ENCODE measurements around the gene PCSK1N. TPM values are rescaled to one million over a fixed set of nuclear protein-coding genes. Genes with fewer than 3 reads are reported as not detected.

The PCSK1N gene
- total and polyA plus RNA-seq, 5 donors, result 1.6 to 9.6 (median 5.0) TPM

DNA sequence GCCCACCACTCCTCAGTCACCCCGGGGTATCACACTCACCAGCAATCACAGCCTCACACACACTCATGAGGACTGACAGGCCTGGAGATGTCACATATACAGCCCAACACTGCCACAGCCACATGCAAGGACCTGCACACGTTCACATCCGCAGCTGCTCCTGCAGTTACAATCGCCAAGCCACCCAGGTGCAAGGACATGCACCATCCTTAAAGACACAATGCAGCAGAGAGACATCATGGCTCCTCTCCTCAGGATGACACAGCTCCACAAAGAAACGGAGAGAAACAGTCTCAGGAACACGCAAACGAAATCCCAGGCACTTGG is 1.1 kb downstream of the PCSK1N start:
- Histone ChIP-seq H3K4me1 (ENCODE audit: control insufficient read depth, insufficient read depth, low read length) (no peaks in the 10 kb centered on the region), H3K4me3 (ENCODE audit: low read length) (no peak overlapping the region), H3K9me3 (ENCODE audit: control insufficient read depth, low read length) (no peaks in the 10 kb centered on the region), H3K27me3 (ENCODE audit: control insufficient read depth, insufficient read depth) (no peaks in the 10 kb centered on the region), H3K27ac (ENCODE audit: low read length) (no peak overlapping the region)
- WGBS, result 8% methylated on average over 7 of the region's 7 CpGs
- ATAC-seq, result no peak
- intact Hi-C loops (cut with DNase I), result no loop called here
- DNase-seq, result no peak

DNA sequence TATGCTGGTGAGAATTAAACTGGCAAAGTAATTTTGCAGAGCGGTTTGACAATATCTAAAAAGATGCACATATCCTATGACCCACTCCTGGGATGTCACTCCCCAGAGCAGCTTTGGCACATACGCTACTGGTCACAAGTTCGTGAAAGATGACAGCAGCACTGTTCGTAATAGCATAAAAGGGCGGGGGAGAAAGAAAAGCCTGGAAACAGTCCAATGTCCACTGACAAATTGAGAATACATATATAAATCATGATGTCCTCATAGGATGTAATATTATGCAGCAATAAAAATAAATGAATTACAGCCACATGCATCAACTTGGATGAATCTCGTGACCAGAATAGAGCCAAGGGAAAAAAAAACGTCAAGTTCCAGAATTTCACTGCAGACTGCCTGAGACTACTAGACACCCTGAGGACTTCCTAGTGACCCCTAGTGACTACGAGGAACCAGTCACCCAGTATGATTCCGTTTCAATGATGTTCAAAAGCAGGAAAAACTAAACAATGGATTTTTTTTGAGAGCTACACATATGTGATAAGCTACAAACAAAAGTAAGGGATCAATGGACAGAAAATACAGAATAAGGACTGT is 1.8 kb downstream of the PCSK1N start:
- no peaks in the 10 kb centered on the region for H3K27me3 ChIP-seq (ENCODE audit: control insufficient read depth, insufficient read depth)

GRCh38 chrX:48831909-48832291 is 3.5 kb downstream of the PCSK1N start:
- ATAC-seq (no peak), DNase-seq (peak in 1 of 3 donors; percentile 59)
- H3K4me3 ChIP-seq (ENCODE audit: low read length), result no peak overlapping the region
- 2% methylated on average over 53 of the region's 57 CpGs for WGBS
- no peaks in the 10 kb centered on the region for H3K4me1 ChIP-seq (ENCODE audit: control insufficient read depth, insufficient read depth, low read length)
- H3K9me3 ChIP-seq (ENCODE audit: control insufficient read depth, low read length), result no peaks in the 10 kb centered on the region
- intact Hi-C loops (cut with DNase I), result no loop called here
- H3K27me3 ChIP-seq (ENCODE audit: control insufficient read depth, insufficient read depth), result no peaks in the 10 kb centered on the region
- H3K27ac ChIP-seq (ENCODE audit: low read length), result no peak overlapping the region

More for the DNA sequence above, 1.8 kb downstream of the PCSK1N start:
- ATAC-seq (no peak), DNase-seq (no peak)
- H3K9me3 ChIP-seq (ENCODE audit: control insufficient read depth, low read length), result no peaks in the 10 kb centered on the region
- H3K4me3 ChIP-seq (ENCODE audit: low read length), result no peak overlapping the region
- no peak overlapping the region for H3K27ac ChIP-seq (ENCODE audit: low read length)
- no peaks in the 10 kb centered on the region for H3K4me1 ChIP-seq (ENCODE audit: control insufficient read depth, insufficient read depth, low read length)
- intact Hi-C loops (cut with DNase I), result no loop called here
- WGBS, result 23% methylated on average over 9 of the region's 9 CpGs

GRCh38 chrX:48831136-48831908 is 4.1 kb downstream of the PCSK1N start:
- intact Hi-C loops (cut with DNase I), result no loop called here

GRCh38 chrX:48829016-48829735 is 6.2 kb downstream of the PCSK1N start:
- DNase-seq (no peak), ATAC-seq (no peak)
- Histone ChIP-seq H3K9me3 (ENCODE audit: control insufficient read depth, low read length) (no peaks in the 10 kb centered on the region), H3K4me3 (ENCODE audit: low read length) (no peak overlapping the region), H3K4me1 (ENCODE audit: control insufficient read depth, insufficient read depth, low read length) (no peaks in the 10 kb centered on the region), H3K27ac (ENCODE audit: low read length) (no peak overlapping the region), H3K27me3 (ENCODE audit: control insufficient read depth, insufficient read depth) (no peaks in the 10 kb centered on the region)
- intact Hi-C loops (cut with DNase I), result no loop called here
- 91% methylated on average over 24 of the region's 24 CpGs for WGBS

More at GRCh38 chrX:48831136-48831908, 4.1 kb downstream of the PCSK1N start:
- H3K4me1 ChIP-seq (ENCODE audit: control insufficient read depth, insufficient read depth, low read length), result no peaks in the 10 kb centered on the region
- no peak for DNase-seq
- H3K27me3 ChIP-seq (ENCODE audit: control insufficient read depth, insufficient read depth), result no peaks in the 10 kb centered on the region
- no peak overlapping the region for H3K27ac ChIP-seq (ENCODE audit: low read length)
- WGBS, result 11% methylated on average over 58 of the region's 58 CpGs
- H3K9me3 ChIP-seq (ENCODE audit: control insufficient read depth, low read length), result no peaks in the 10 kb centered on the region
- ATAC-seq, result no peak
- H3K4me3 ChIP-seq (ENCODE audit: low read length), result no peak overlapping the region

- no peaks in the 10 kb centered on the region for H3K4me1 ChIP-seq (ENCODE audit: control insufficient read depth, insufficient read depth, low read length)
- H3K27ac ChIP-seq (ENCODE audit: low read length), result no peak overlapping the region
- WGBS, result 47% methylated on average over 4 of the region's 4 CpGs
- intact Hi-C loops (cut with DNase I), result no loop called here
- no peak for ATAC-seq
- no peaks in the 10 kb centered on the region for H3K9me3 ChIP-seq (ENCODE audit: control insufficient read depth, low read length)
- no peak overlapping the region for H3K4me3 ChIP-seq (ENCODE audit: low read length)
- no peak for DNase-seq
- no peaks in the 10 kb centered on the region for H3K27me3 ChIP-seq (ENCODE audit: control insufficient read depth, insufficient read depth)
These were observed 7.8 kb downstream of the PCSK1N start for GRCh38 chrX:48827654-48827968.

GRCh38 chrX:48826876-48827653 is 8.3 kb downstream of the PCSK1N start:
- H3K4me3 ChIP-seq (ENCODE audit: low read length), result no peak overlapping the region
- H3K9me3 ChIP-seq (ENCODE audit: control insufficient read depth, low read length), result no peaks in the 10 kb centered on the region
- H3K4me1 ChIP-seq (ENCODE audit: control insufficient read depth, insufficient read depth, low read length), result no peaks in the 10 kb centered on the region
- H3K27ac ChIP-seq (ENCODE audit: low read length), result no peak overlapping the region
- H3K27me3 ChIP-seq (ENCODE audit: control insufficient read depth, insufficient read depth), result no peaks in the 10 kb centered on the region
- no peak for ATAC-seq
- 19% methylated on average over 73 of the region's 73 CpGs for WGBS
- intact Hi-C loops (cut with DNase I), result no loop called here
- DNase-seq, result no peak

DNA sequence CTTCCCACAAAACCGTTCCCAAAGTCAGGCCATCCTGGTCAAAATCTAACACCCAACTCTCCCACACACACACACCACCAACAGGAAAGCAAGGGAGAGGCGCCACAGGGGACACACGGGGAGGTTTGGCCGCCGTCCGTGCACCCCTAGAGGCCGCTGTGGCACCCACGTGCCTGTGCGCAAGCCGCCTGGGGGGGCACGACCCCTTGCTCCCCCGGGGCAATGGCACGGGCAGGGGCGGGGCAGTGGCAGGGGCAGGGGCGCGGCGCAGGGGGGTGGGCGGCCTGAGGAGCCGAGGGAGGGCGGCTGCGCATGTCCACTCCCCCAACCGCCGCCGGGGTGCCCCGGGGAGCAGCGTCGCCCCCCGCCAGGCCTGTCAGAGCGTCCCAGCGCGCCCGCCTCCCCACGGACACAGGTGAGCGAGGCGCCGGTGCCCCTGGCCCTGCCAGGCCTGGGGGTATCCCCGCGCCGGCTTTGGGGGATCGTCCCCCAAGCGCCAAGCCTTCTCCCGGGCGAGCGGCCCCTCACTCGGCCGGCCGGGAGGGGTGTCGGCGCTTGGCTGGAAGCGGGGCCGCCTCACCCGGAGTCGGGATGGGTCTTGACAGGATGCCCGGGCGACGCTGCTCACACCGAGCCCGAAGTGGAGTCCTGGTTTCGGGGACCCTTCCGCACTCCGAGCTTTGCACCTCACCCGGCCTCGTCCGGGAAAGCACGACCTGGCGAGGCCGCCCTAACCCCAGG is 9.1 kb downstream of the PCSK1N start, which contains the start of gene ERAS:
Gene ERAS (plus strand): TSS at position 379 of the 741 bp plus-strand sequence. CDS start 2,611 bp downstream, outside the sequence.
- H3K4me1 ChIP-seq (ENCODE audit: control insufficient read depth, insufficient read depth, low read length), result no peaks in the 10 kb centered on the region
- intact Hi-C loops (cut with DNase I), result no loop called here
- H3K9me3 ChIP-seq (ENCODE audit: control insufficient read depth, low read length), result no peaks in the 10 kb centered on the region
- ATAC-seq (no peak), DNase-seq (no peak)
- no peak within 1 kb of the TSS for H3K27ac ChIP-seq (ENCODE audit: low read length)
- H3K4me3 ChIP-seq (ENCODE audit: low read length), result no peak within 1 kb of the TSS
- 31% methylated on average over 62 of the region's 67 CpGs for WGBS
- H3K27me3 ChIP-seq (ENCODE audit: control insufficient read depth, insufficient read depth), result no peaks in the 10 kb centered on the region

- DNase-seq, result no peak
- 93% methylated on average over 8 of the region's 8 CpGs for WGBS
- peak in 1 of 2 donors; percentile 33 for ATAC-seq
- H3K4me3 ChIP-seq (ENCODE audit: low read length), result no peak overlapping the region
- no peaks in the 10 kb centered on the region for H3K9me3 ChIP-seq (ENCODE audit: control insufficient read depth, low read length)
- no peaks in the 10 kb centered on the region for H3K4me1 ChIP-seq (ENCODE audit: control insufficient read depth, insufficient read depth, low read length)
- no peak overlapping the region for H3K27ac ChIP-seq (ENCODE audit: low read length)
- intact Hi-C loops (cut with DNase I), result no loop called here
- no peaks in the 10 kb centered on the region for H3K27me3 ChIP-seq (ENCODE audit: control insufficient read depth, insufficient read depth)
These were observed 11.3 kb downstream of the PCSK1N start for GRCh38 chrX:48824066-48824465.

DNA sequence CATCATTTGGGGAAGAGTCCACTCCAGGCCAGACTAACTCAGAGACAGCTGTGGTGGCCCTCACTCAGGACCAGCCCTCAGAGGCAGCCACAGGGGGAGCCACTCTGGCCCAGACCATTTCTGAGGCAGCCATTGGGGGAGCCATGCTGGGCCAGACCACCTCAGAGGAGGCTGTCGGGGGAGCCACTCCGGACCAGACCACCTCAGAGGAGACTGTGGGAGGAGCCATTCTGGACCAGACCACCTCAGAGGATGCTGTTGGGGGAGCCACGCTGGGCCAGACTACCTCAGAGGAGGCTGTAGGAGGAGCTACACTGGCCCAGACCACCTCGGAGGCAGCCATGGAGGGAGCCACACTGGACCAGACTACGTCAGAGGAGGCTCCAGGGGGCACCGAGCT is 12.4 kb downstream of the PCSK1N start:
- no peak for ATAC-seq

More for the DNA sequence above, 12.4 kb downstream of the PCSK1N start:
- Histone ChIP-seq H3K4me3 (ENCODE audit: low read length) (no peak overlapping the region), H3K4me1 (ENCODE audit: control insufficient read depth, insufficient read depth, low read length) (no peaks in the 10 kb centered on the region), H3K27ac (ENCODE audit: low read length) (no peak overlapping the region), H3K27me3 (ENCODE audit: control insufficient read depth, insufficient read depth) (no peaks in the 10 kb centered on the region), H3K9me3 (ENCODE audit: control insufficient read depth, low read length) (no peaks in the 10 kb centered on the region)
- DNase-seq, result no peak
- intact Hi-C loops (cut with DNase I), result no loop called here
- 70% methylated on average over 6 of the region's 6 CpGs for WGBS

Data from right cardiac atrium (tissue), 5 donors.